GM12878 (cell line): ENCODE data around the gene CCDC106. TPM values are rescaled to one million over a fixed set of nuclear protein-coding genes. Genes with fewer than 3 reads are reported as not detected.

Experiments
- ATAC-seq: fragments of 200-7000 bp; cut with Tn5 transposase; 3 replicates; pipeline ENCODE4 v1.9.1; 2020; ENCODE audit warnings: mild to moderate bottlenecking, moderate library complexity
- BruUV-seq: library from RNA; stranded (reverse); fragments of 400-500 nt; replicated peaks from 2 replicates; lab custom pipeline; 2021; lab: Mats Ljungman, UMichigan
- CTCF ChIA-PET: fragments of 300-600 bp; sonication (Branson Sonifier 250); formaldehyde crosslinking; extraction: SDS; loops from one replicate; lab custom pipeline; 2021; ENCODE audit warnings: inconsistent platforms; lab: Yijun Ruan, JAX
- POLR2A ChIA-PET: fragments of 350-600 bp; formaldehyde crosslinking; extraction: SDS; loops from one replicate; lab custom pipeline; 2021; ENCODE audit warnings: inconsistent platforms; lab: Charles Lee
- RAD21 ChIA-PET: fragments of 300-600 bp; sonication (Branson Sonifier 250); formaldehyde crosslinking; loops from one replicate; lab custom pipeline; 2023; ENCODE audit warnings: antibody characterized with exemption; ENCODE audit not compliant: unreplicated experiment; lab: Charles Lee
- SMC1A ChIA-PET: fragments of 300-600 bp; sonication (Branson Sonifier 250); formaldehyde crosslinking; loops from one replicate; lab custom pipeline; 2023; ENCODE audit not compliant: unreplicated experiment, uncharacterized antibody; lab: Charles Lee
- DNase-seq: peaks from one replicate; pipeline ENCODE4 v3.0.0-alpha.2; 2011; ENCODE audit warnings: low read depth, low spot score
- FAIRE-seq: peaks from 3 replicates; lab custom pipeline; 2011; peaks lifted over from hg19 to GRCh38; lab: Jason Lieb, UNC
- H2AFZ ChIP-seq: 2 replicates; pipeline ENCODE4 v1.6.0; 2011; ENCODE audit warnings: low read depth, low read length, control low read depth; ENCODE audit not compliant: control insufficient read depth
- H3K27ac ChIP-seq: 2 replicates; pipeline ENCODE4 v1.5.1; 2011; ENCODE audit warnings: control low read depth; ENCODE audit not compliant: control insufficient read depth, insufficient read depth
- H3K27me3 ChIP-seq, 2 experiments: replicated peaks in 1 of 2; 2 replicates each; pipeline versions ENCODE4 v1.6.0 to v1.6.1; 2011; ENCODE audit warnings: low read length in 1 of 2; ENCODE audit not compliant: control insufficient read depth in 2 of 2, insufficient read depth in 2 of 2
- H3K36me3 ChIP-seq, 2 experiments: 2 replicates each; pipeline ENCODE4 v1.5.1; 2011; ENCODE audit warnings: low read length in 1 of 2; ENCODE audit not compliant: control insufficient read depth in 2 of 2, insufficient read depth in 2 of 2
- H3K4me1 ChIP-seq: 2 replicates; pipeline ENCODE4 v1.6.1; 2011; ENCODE audit warnings: mild to moderate bottlenecking, low read length, moderate library complexity, mixed read lengths; ENCODE audit not compliant: control insufficient read depth, insufficient read depth
- H3K4me2 ChIP-seq: 2 replicates; pipeline ENCODE4 v1.6.0; 2011; ENCODE audit warnings: control low read depth; ENCODE audit not compliant: control insufficient read depth, insufficient read depth
- H3K4me3 ChIP-seq: fragments of 200-600 bp; sonication (generic); 2 replicates; pipeline ENCODE4 v1.5.1; 2016
- H3K79me2 ChIP-seq: 2 replicates; pipeline ENCODE4 v1.6.0; 2011; ENCODE audit warnings: low read length; ENCODE audit not compliant: control insufficient read depth, insufficient read depth
- H3K9ac ChIP-seq: 2 replicates; pipeline ENCODE4 v1.8.0; 2011; ENCODE audit warnings: low read length, control low read depth, mixed read lengths; ENCODE audit not compliant: control insufficient read depth, insufficient read depth
- H3K9me3 ChIP-seq: replicated peaks from 3 replicates; pipeline ENCODE4 v1.5.1; 2011; ENCODE audit warnings: mild to moderate bottlenecking, low read length; ENCODE audit not compliant: control insufficient read depth, insufficient read depth
- H4K20me1 ChIP-seq: 2 replicates; pipeline ENCODE4 v1.6.0; 2011; ENCODE audit not compliant: control insufficient read depth, insufficient read depth
- BCLAF1 ChIP-seq: fragments of 450-650 bp; IDR thresholded peaks from 2 replicates; pipeline ENCODE4 v1.6.1; 2017; ENCODE audit warnings: antibody characterized with exemption, mild to moderate bottlenecking, moderate library complexity
- BHLHE40 ChIP-seq, 2 experiments: fragments of 450-650 bp in 1 of 2; IDR thresholded peaks; 2 replicates each; pipeline ENCODE4 v1.6.1; 2011 to 2017; ENCODE audit warnings: low read depth in 2 of 2, borderline replicate concordance in 1 of 2, improper control_type of control experiment in 1 of 2, low read length in 1 of 2, mild to moderate bottlenecking in 1 of 2
- CBFB ChIP-seq: IDR thresholded peaks from 2 replicates; pipeline ENCODE4 v1.6.1; 2016; ENCODE audit warnings: antibody characterized with exemption, low read depth
- CBX5 ChIP-seq: sonication (generic); IDR thresholded peaks from 2 replicates; pipeline ENCODE4 v1.6.1; 2016; ENCODE audit warnings: low read depth, moderate library complexity, mild to moderate bottlenecking, inconsistent platforms
- CHD2 ChIP-seq: IDR thresholded peaks from 2 replicates; pipeline ENCODE4 v1.6.1; 2011; ENCODE audit warnings: low read depth, low read length, improper control_type of control experiment, borderline replicate concordance
- E2F4 ChIP-seq: IDR thresholded peaks from 2 replicates; pipeline ENCODE4 v1.6.1; 2012; ENCODE audit warnings: low read depth, low read length, improper control_type of control experiment
- EGR1 ChIP-seq, 2 experiments: IDR thresholded peaks; 1 replicate in 1 of 2; 2 replicates in 1 of 2; pipeline ENCODE4 v1.6.1; 2011 to 2012; ENCODE audit warnings: low read depth in 2 of 2, low read length in 2 of 2, borderline replicate concordance in 1 of 2, mild to moderate bottlenecking in 1 of 2, moderate library complexity in 1 of 2
- JUNB ChIP-seq: IDR thresholded peaks from 2 replicates; pipeline ENCODE4 v1.6.1; 2016; ENCODE audit warnings: antibody characterized with exemption, mild to moderate bottlenecking
- MEF2B ChIP-seq: fragments of 450-650 bp; IDR thresholded peaks from 2 replicates; pipeline ENCODE4 v1.6.1; 2018; ENCODE audit warnings: mild to moderate bottlenecking, moderate library complexity; ENCODE audit not compliant: partially characterized antibody, poor library complexity, severe bottlenecking
- MXI1 ChIP-seq: fragments of 150-350 bp; IDR thresholded peaks from 2 replicates; pipeline ENCODE4 v1.6.1; 2011; ENCODE audit warnings: low read depth, mild to moderate bottlenecking, inconsistent platforms, low read length, improper control_type of control experiment
- NBN ChIP-seq: fragments of 450-650 bp; IDR thresholded peaks from 2 replicates; pipeline ENCODE4 v1.6.1; 2016
- NR2C1 ChIP-seq: fragments of 450-650 bp; IDR thresholded peaks from 2 replicates; pipeline ENCODE4 v1.6.1; 2017; ENCODE audit warnings: antibody characterized with exemption, mild to moderate bottlenecking, moderate library complexity
- POLR2A ChIP-seq: IDR thresholded peaks from 2 replicates; pipeline ENCODE4 v1.6.1; 2011; ENCODE audit warnings: low read depth, mild to moderate bottlenecking, low read length
- RAD21 ChIP-seq: IDR thresholded peaks from 2 replicates; pipeline ENCODE4 v1.6.1; 2011; ENCODE audit warnings: mild to moderate bottlenecking, low read depth, low read length, moderate library complexity; ENCODE audit not compliant: insufficient read depth
- ZNF24 ChIP-seq: fragments of 450-650 bp; IDR thresholded peaks from 2 replicates; pipeline ENCODE4 v1.6.1; 2017; ENCODE audit warnings: antibody characterized with exemption, mild to moderate bottlenecking
- WGBS: methylation state at CpG from one replicate; pipeline ENCODE4 v1.1.6; 2016; ENCODE audit warnings: low lambda C conversion rate; ENCODE audit not compliant: insufficient replicate concordance, insufficient coverage; ENCODE audit errors: missing lambda C conversion rate; 5-methylcytosine and 5-hydroxymethylcytosine counted together
- in situ Hi-C: fragments of 300-500 bp; cut with MboI; formaldehyde crosslinking; loops from 9 replicates; pipeline ENCODE4 v1.14.3; 2018; ENCODE audit warnings: mixed read lengths
- intact Hi-C: fragments of 100-400 bp; cut with micrococcal nuclease; formaldehyde crosslinking; loops from one replicate; pipeline ENCODE4 v1.14.2; 2022; ENCODE audit not compliant: unreplicated experiment
- polyA plus RNA-seq, 11 experiments: library from polyadenylated mRNA; depleted of rRNA in 4 of 11; unstranded in 6 of 11; stranded (reverse) in 5 of 11; fragments of >200 nt; fragmentation: Nextera tagmentation in 4 of 11; fragmentation: Illumina TruSeq in 1 of 11; extraction: Ambion mirVana in 4 of 11; extraction: Trizol in 1 of 11; gene quantifications; 1 replicate in 1 of 11; 2 replicates in 10 of 11; pipeline versions ENCODE4 v1.2.1 to v1.2.3, GENCODE V29; 2011 to 2016; ENCODE audit warnings: inconsistent platforms in 2 of 11, missing spikeins in 2 of 11, low read depth in 1 of 11
- total RNA-seq, 4 experiments: library from RNA; depleted of rRNA in 3 of 4; stranded (reverse); fragments of >200 nt in 3 of 4; fragmentation: Illumina TruSeq in 1 of 4; extraction: Trizol in 1 of 4; gene quantifications; 2 replicates each; pipeline versions ENCODE4 v1.2.1 to v1.2.3, GENCODE V29; 2013 to 2021

The CCDC106 gene
- total and polyA plus RNA-seq, 10 of the 15 experiments (the other 5 are each of a cell fraction or from before 2014, with no cell fraction given) = 0.04 to 35.9 (median 19.8) TPM

GRCh38 chr19:55624109-55625003 is 23.7 kb upstream of the CCDC106 start, which contains the start of gene ZNF784:
Gene ZNF784, minus strand, starts transcription at chr19:55624566. Its CDS starts 5 bp downstream, at chr19:55624561.
- CTCF ChIA-PET = interaction anchor here (0.6 to 7.9 kb wide), 9 partner anchors 9 to 1052 kb away, joined by 3 to 76 read pairs (median 7); partner anchors contain the start of gene ZNF865
- SMC1A ChIA-PET = interaction anchor here (0.7 to 2.0 kb wide), 6 partner anchors 18 to 157 kb away, joined by 3 to 8 read pairs (median 4); partner anchors contain the start of genes U2AF2 and ZNF865
- H3K9me3 ChIP-seq = no peaks in the 10 kb centered on the region; the same call in 2 of the 3 replicates
- H4K20me1 ChIP-seq = no peaks in the 10 kb centered on the region
- no peaks in the 10 kb centered on the region for H3K27me3 ChIP-seq
- H3K4me2 ChIP-seq = peak within 1 kb of the TSS; percentile 94
- BruUV-seq = no TSS peak
- H3K27ac ChIP-seq = peak within 1 kb of the TSS; percentile 66
- in situ Hi-C loops (loop anchor here (5.0 kb wide), 1 partner anchor 482 kb away; no protein-coding TSS in a partner anchor), intact Hi-C loops (loop anchor here (1.0 kb wide), 1 partner anchor 216 kb away; no protein-coding TSS in a partner anchor)
- WGBS = 2% methylated on average over 46 of the region's 56 CpGs
- ATAC-seq (peak; percentile 86), FAIRE-seq (peak; percentile 81), DNase-seq (no peak)
- H3K79me2 ChIP-seq = no peaks in the 10 kb centered on the region
- H3K4me3 ChIP-seq = peak within 1 kb of the TSS; percentile 72; the same call in 1 of the 2 replicates
- RAD21 ChIA-PET = interaction anchor here (0.7 to 2.9 kb wide), 8 partner anchors 9 to 308 kb away, joined by 3 to 29 read pairs (median 4); partner anchors contain the start of genes FIZ1, KMT5C, NLRP13 and ZNF524
- 0 out of 2 replicates have a peak within 1 kb of the TSS, but pooled peaks have one; percentile 51 for H3K9ac ChIP-seq
- peaks cover 9% of the 10 kb centered on the region; the same call in 1 of the 2 replicates for H3K4me1 ChIP-seq
- POLR2A ChIA-PET = interaction anchor here (0.6 to 2.8 kb wide), 18 partner anchors 9 to 365 kb away, joined by 3 to 21 read pairs (median 4); partner anchors contain the start of genes CCDC106, FIZ1, KMT5C and U2AF2
- H3K36me3 ChIP-seq = no peaks in the 10 kb centered on the region
- H2AFZ ChIP-seq = peak within 1 kb of the TSS; percentile 84
- TF ChIP-seq EGR1 (IDR thresholded peaks at IDR 0.05; ENCODE audit: borderline replicate concordance in 1 of 2, low read depth in 2 of 2, low read length in 2 of 2) (peak in 1 of 2 experiments; percentile 8; a peak in 1 of 3 replicates), POLR2A (peak; percentile 91), MEF2B (no peak), MXI1 (0 out of 2 replicates have a peak, but pooled peaks have one; percentile 18), BHLHE40 (IDR thresholded peaks at IDR 0.05; ENCODE audit: borderline replicate concordance in 1 of 2, low read depth in 2 of 2, low read length in 1 of 2) (no peak), ZNF24 (no peak), NR2C1 (no peak), E2F4 (0 out of 2 replicates have a peak, but pooled peaks have one; percentile 41), CBFB (peak; percentile 14; the same call in 1 of the 2 replicates), CBX5 (0 out of 2 replicates have a peak, but pooled peaks have one; percentile 35), BCLAF1 (no peak), JUNB (no peak), CHD2 (peak; percentile 57; the same call in 1 of the 2 replicates), RAD21 (no peak), NBN (0 out of 2 replicates have a peak, but pooled peaks have one; percentile 37)
